A673 (cell line): Measurements from ENCODE around the gene KRTAP4-4. TPM values are rescaled to one million over a fixed set of nuclear protein-coding genes. Genes with fewer than 3 reads are reported as not detected.
"Not testable (repeated sequence)": the region's sequence is repeated elsewhere in the genome, so short reads cannot be mapped to it uniquely, and the experiment has no call there.

Experiments
- BruUV-seq: library from RNA; stranded (reverse); fragments of 400-500 nt; replicated peaks from 2 replicates; lab custom pipeline; 2021; lab: Mats Ljungman, UMichigan
- CTCF ChIA-PET: fragments of 300-600 bp; sonication (Branson Sonifier 250); formaldehyde crosslinking; loops from one replicate; lab custom pipeline; 2022; ENCODE audit warnings: antibody characterized with exemption; lab: Charles Lee
- POLR2A ChIA-PET: fragments of 300-600 bp; sonication (Branson Sonifier 250); formaldehyde crosslinking; loops from one replicate; lab custom pipeline; 2022; ENCODE audit warnings: antibody characterized with exemption; ENCODE audit not compliant: low non-redundant PET; lab: Charles Lee
- DNase-seq: peaks from one replicate; pipeline ENCODE4 v3.0.0-alpha.2; 2015; ENCODE audit warnings: low spot score
- H3K27ac ChIP-seq: fragments of 200-600 bp; sonication (generic); 2 replicates; pipeline ENCODE4 v1.5.1; 2016; ENCODE audit warnings: mixed run types, low read depth, mild to moderate bottlenecking, mixed read lengths, antibody characterized with exemption, low read length; ENCODE audit not compliant: poor library complexity, severe bottlenecking
- H3K27me3 ChIP-seq: fragments of 200-600 bp; sonication (generic); replicated peaks from 2 replicates; pipeline ENCODE4 v1.6.1; 2017; ENCODE audit warnings: mixed run types, low read depth, mild to moderate bottlenecking, mixed read lengths, antibody characterized with exemption, low read length; ENCODE audit not compliant: insufficient read depth, poor library complexity
- H3K36me3 ChIP-seq: fragments of 200-600 bp; sonication (generic); 2 replicates; pipeline ENCODE4 v1.6.1; 2016; ENCODE audit warnings: mixed run types, mild to moderate bottlenecking, mixed read lengths, antibody characterized with exemption, low read length; ENCODE audit not compliant: insufficient read depth, poor library complexity, severe bottlenecking
- H3K4me1 ChIP-seq: fragments of 200-600 bp; sonication (generic); 2 replicates; pipeline ENCODE4 v1.6.1; 2017; ENCODE audit warnings: mixed run types, mild to moderate bottlenecking, mixed read lengths, antibody characterized with exemption, low read length; ENCODE audit not compliant: insufficient read depth, poor library complexity, severe bottlenecking
- H3K4me3 ChIP-seq: fragments of 200-600 bp; sonication (generic); 2 replicates; pipeline ENCODE4 v1.5.1; 2016; ENCODE audit warnings: low read depth, mixed run types, mild to moderate bottlenecking, mixed read lengths, low read length; ENCODE audit not compliant: poor library complexity, severe bottlenecking
- H3K9me3 ChIP-seq: fragments of 200-600 bp; sonication (generic); 2 replicates; pipeline ENCODE4 v1.6.1; 2016; ENCODE audit warnings: mixed run types, low read depth, mild to moderate bottlenecking, mixed read lengths, antibody characterized with exemption, low read length; ENCODE audit not compliant: poor library complexity, severe bottlenecking
- EZH2 ChIP-seq: fragments of 200-600 bp; sonication (generic); IDR thresholded peaks from 2 replicates; pipeline ENCODE4 v1.6.1; 2017; ENCODE audit warnings: borderline replicate concordance, low read depth, mild to moderate bottlenecking, mixed read lengths, antibody characterized with exemption, low read length; ENCODE audit not compliant: poor library complexity, severe bottlenecking
- intact Hi-C: fragments of 100-400 bp; cut with micrococcal nuclease; formaldehyde crosslinking; loops from one replicate; pipeline ENCODE4 v1.10.0; 2022; ENCODE audit not compliant: unreplicated experiment
- total RNA-seq: library from RNA; stranded (reverse); gene quantifications from 2 replicates; pipeline ENCODE4 v1.2.3, GENCODE V29; 2021
- TF ChIP-seq, protein P1 (sequence below): fragments of 300-800, 200-600 bp; sonication (generic); conservative IDR thresholded peaks from 2 replicates; pipeline ENCODE4 v1.5.1; 2017; ENCODE audit warnings: low read depth, mild to moderate bottlenecking, antibody characterized with exemption, low read length, moderate library complexity, mixed read lengths

KRTAP4-4 gene
- total RNA-seq, 1 experiment from 2014 or later: not detected

DNA sequence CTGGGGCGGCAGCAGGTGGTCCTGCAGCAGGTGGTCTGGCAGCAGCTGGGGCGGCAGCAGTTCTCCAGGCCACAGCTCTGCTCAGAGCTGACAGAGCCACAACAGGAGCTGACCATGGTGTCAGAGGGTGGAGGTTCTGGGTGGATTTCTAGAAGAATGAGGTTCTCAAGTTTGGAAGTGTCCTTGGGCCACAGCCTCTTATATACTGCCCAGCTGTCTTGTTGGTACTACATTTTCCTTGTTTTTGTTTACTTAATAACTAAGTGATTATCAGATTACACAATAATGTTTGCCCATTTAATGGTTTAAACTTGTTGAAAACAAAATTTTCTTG, 10.9 kb downstream of the KRTAP4-4 start, which contains the start of gene KRTAP4-5:
Gene KRTAP4-5 (minus strand): TSS at position 174 of the 334 bp plus-strand sequence. CDS start 58 bp downstream, at position 116.
- Histone ChIP-seq H3K36me3 (no peaks in the 10 kb centered on the region), H3K27ac (peak within 1 kb of the TSS; percentile 96), H3K27me3 (no peaks in the 10 kb centered on the region), H3K9me3 (no peaks in the 10 kb centered on the region), H3K4me3 (no peak within 1 kb of the TSS), H3K4me1 (peaks cover 43% of the 10 kb centered on the region)
- ChIA-PET CTCF (no interaction called here), POLR2A (no interaction called here)
- TF ChIP-seq, protein P1, sequence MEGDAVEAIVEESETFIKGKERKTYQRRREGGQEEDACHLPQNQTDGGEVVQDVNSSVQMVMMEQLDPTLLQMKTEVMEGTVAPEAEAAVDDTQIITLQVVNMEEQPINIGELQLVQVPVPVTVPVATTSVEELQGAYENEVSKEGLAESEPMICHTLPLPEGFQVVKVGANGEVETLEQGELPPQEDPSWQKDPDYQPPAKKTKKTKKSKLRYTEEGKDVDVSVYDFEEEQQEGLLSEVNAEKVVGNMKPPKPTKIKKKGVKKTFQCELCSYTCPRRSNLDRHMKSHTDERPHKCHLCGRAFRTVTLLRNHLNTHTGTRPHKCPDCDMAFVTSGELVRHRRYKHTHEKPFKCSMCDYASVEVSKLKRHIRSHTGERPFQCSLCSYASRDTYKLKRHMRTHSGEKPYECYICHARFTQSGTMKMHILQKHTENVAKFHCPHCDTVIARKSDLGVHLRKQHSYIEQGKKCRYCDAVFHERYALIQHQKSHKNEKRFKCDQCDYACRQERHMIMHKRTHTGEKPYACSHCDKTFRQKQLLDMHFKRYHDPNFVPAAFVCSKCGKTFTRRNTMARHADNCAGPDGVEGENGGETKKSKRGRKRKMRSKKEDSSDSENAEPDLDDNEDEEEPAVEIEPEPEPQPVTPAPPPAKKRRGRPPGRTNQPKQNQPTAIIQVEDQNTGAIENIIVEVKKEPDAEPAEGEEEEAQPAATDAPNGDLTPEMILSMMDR: no peak
- intact Hi-C loops: loop anchor here (5.0 kb wide), 4 partner anchors 178 to 518 kb away; no protein-coding TSS in a partner anchor
- no TSS peak for BruUV-seq
- DNase-seq: no peak

DNA sequence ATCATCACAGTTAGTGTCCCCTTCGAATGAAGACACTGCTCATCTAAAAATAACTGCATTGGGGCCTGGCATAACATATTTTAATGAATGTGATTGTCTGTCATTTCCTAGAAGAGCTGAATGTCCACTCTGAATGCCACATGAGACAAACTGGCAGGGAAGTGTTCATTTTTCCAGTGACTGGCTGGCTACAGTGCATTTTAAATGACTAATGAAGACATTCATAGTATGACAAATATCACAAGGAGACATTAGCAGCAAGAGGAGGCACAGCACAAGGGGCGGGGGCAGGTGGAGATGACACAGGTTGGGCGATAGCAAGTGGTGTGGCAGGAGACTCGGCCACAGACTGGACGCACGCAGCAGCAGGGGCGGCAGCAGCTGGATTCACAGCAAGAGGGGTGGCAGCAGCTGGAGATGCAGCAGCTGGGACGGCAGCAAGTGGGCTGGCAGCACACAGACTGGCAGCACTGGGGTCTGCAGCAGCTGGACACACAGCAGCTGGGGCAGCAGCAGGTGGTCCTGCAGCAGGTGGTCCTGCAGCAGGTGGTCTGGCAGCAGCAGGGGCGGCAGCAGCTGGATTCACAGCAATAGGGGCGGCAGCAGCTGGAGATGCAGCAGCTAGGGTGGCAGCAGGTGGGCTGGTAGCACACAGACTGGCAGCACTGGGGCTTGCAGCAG, 11.4 kb downstream of the KRTAP4-4 start:
- BruUV-seq, POLR2A ChIA-PET, H3K4me3 ChIP-seq, H3K27me3 ChIP-seq, H3K36me3 ChIP-seq, H3K9me3 ChIP-seq: not testable (repeated sequence)
- Histone ChIP-seq H3K4me1 (peaks cover 40% of the 10 kb centered on the region), H3K27ac (peak overlapping the region; percentile 96)
- intact Hi-C loops: loop anchor here (5.0 kb wide), 4 partner anchors 178 to 518 kb away; no protein-coding TSS in a partner anchor
- DNase-seq: peak; percentile 28
- CTCF ChIA-PET: interaction anchor here (0.5 kb wide), 1 partner anchor 499 kb away, joined by 10 read pairs; no protein-coding TSS in a partner anchor

- POLR2A ChIA-PET: interaction anchor here (0.7 kb wide), 2 partner anchors 237 to 240 kb away, joined by 4 to 5 read pairs; no protein-coding TSS in a partner anchor
- BruUV-seq: no TSS peak
- CTCF ChIA-PET: interaction anchor here (0.8 to 1.8 kb wide), 2 partner anchors 241 to 501 kb away, joined by 9 read pairs; no protein-coding TSS in a partner anchor
Observed at GRCh38 chr17:41147531-41148204, 12.9 kb downstream of the KRTAP4-4 start.

More at GRCh38 chr17:41147531-41148204, 12.9 kb downstream of the KRTAP4-4 start:
- no peak for TF ChIP-seq EZH2
- TF ChIP-seq, protein P1: no peak
- H3K27ac ChIP-seq: peak overlapping the region; percentile 96
- intact Hi-C loops: loop anchor here (5.0 kb wide), 4 partner anchors 180 to 520 kb away; no protein-coding TSS in a partner anchor
- H3K36me3 ChIP-seq: no peaks in the 10 kb centered on the region
- peaks cover 8% of the 10 kb centered on the region for H3K9me3 ChIP-seq
- no peaks in the 10 kb centered on the region for H3K27me3 ChIP-seq
- peak; percentile 72 for DNase-seq
- no peak overlapping the region for H3K4me3 ChIP-seq
- H3K4me1 ChIP-seq: peaks cover 31% of the 10 kb centered on the region
